PC-9 (cell line): ENCODE data around the gene DOCK3.

Experiments
- EZH2 ChIP-seq: fragments of 200-600 bp; sonication (generic); IDR thresholded peaks from 2 replicates; pipeline ENCODE4 v1.8.0; 2017; ENCODE audit warnings: antibody characterized with exemption, low read depth
- TF ChIP-seq, protein P1 (sequence below): fragments of 200-600 bp; sonication (generic); conservative IDR thresholded peaks from 2 replicates; pipeline ENCODE4 v1.6.1; 2017; ENCODE audit warnings: mixed run types, antibody characterized with exemption, mild to moderate bottlenecking, moderate library complexity

DNA sequence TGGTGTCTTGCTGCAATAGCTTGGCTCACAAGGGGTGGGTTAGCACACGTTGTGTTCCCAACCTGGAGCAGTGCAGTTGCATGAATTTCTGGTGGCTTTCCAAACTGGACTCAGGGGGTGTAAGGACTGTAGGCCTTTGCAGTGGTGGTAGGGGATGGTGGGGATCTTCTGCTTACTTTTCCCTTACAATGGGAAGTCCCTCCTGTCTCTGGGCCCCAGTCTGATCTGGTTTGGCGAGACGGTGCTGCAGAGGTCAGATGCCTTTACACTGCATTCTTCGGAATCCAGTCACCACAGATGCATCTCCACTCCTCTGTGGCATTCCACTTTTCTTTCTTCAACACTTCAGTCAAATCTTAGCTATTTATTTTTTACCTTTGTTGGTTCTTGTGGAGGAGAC is 132.1 kb downstream of the DOCK3 start:
- no peak for TF ChIP-seq EZH2
- TF ChIP-seq, protein P1, sequence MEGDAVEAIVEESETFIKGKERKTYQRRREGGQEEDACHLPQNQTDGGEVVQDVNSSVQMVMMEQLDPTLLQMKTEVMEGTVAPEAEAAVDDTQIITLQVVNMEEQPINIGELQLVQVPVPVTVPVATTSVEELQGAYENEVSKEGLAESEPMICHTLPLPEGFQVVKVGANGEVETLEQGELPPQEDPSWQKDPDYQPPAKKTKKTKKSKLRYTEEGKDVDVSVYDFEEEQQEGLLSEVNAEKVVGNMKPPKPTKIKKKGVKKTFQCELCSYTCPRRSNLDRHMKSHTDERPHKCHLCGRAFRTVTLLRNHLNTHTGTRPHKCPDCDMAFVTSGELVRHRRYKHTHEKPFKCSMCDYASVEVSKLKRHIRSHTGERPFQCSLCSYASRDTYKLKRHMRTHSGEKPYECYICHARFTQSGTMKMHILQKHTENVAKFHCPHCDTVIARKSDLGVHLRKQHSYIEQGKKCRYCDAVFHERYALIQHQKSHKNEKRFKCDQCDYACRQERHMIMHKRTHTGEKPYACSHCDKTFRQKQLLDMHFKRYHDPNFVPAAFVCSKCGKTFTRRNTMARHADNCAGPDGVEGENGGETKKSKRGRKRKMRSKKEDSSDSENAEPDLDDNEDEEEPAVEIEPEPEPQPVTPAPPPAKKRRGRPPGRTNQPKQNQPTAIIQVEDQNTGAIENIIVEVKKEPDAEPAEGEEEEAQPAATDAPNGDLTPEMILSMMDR, result no peak
